SK-N-MC (cell line): Measurements from ENCODE around the gene FOXD2.

Experiments
- DNase-seq: peaks from one replicate; pipeline ENCODE4 v3.0.0-alpha.2; 2011; ENCODE audit warnings: low read depth, low spot score
- H3K27ac ChIP-seq: fragments of 200-600 bp; sonication (generic); 2 replicates; pipeline ENCODE4 v1.5.1; 2016; ENCODE audit warnings: mixed run types
- H3K36me3 ChIP-seq: fragments of 200-600 bp; sonication (generic); 2 replicates; pipeline ENCODE4 v1.6.1; 2017; ENCODE audit warnings: antibody characterized with exemption, low read length, mixed read lengths; ENCODE audit not compliant: insufficient read depth
- H3K4me3 ChIP-seq: fragments of 200-600 bp; sonication (generic); 2 replicates; pipeline ENCODE4 v1.5.1; 2016
- H3K9ac ChIP-seq: fragments of 200-600 bp; sonication (generic); 2 replicates; pipeline ENCODE4 v1.8.0; 2017; ENCODE audit warnings: mixed run types, mixed read lengths; ENCODE audit not compliant: insufficient read length
- H3K9me3 ChIP-seq: fragments of 200-600 bp; sonication (generic); 2 replicates; pipeline ENCODE4 v1.6.1; 2017; ENCODE audit warnings: low read depth, mild to moderate bottlenecking, antibody characterized with exemption, low read length, moderate library complexity, mixed read lengths
- EZH2 ChIP-seq: fragments of 200-600 bp; sonication (generic); IDR thresholded peaks from one replicate; pipeline ENCODE4 v1.6.1; 2017; ENCODE audit warnings: antibody characterized with exemption
- FOXP2 ChIP-seq: optimal IDR thresholded peaks from 2 replicates; pipeline ENCODE3; 2011; ENCODE audit warnings: mild to moderate bottlenecking, moderate library complexity; ENCODE audit not compliant: insufficient read depth; ENCODE audit errors: extremely low read length, control extremely low read depth
- POLR2AphosphoS5 ChIP-seq: IDR thresholded peaks from 2 replicates; pipeline ENCODE4 v1.6.1; 2012; ENCODE audit warnings: mild to moderate bottlenecking, low read depth, low read length, borderline replicate concordance

Gene FOXD2

DNA sequence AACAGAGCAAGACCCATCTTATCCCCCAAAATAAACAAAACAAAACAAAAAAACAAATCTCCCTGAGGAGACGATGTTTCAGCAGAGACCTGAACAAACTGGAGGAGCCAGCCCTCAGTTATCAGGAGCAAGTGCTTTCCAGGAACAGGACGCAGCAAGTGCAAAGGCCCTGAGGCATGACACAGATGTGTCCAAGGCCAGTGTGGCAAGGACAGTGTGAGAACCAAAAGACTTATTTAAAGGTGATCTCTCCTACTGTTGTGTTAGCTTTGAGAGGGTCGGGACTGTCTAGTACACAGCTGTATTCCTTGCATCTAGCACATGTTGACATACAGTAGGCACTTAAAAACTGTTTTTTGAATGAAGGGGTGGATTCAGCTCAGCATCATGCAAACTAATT is 48.0 kb downstream of the FOXD2 start:
- H3K27ac ChIP-seq = no peak overlapping the region
- TF ChIP-seq FOXP2 (no peak), EZH2 (no peak), POLR2AphosphoS5 (no peak)
- no peak overlapping the region for H3K9ac ChIP-seq
- H3K36me3 ChIP-seq = no peaks in the 10 kb centered on the region
- H3K9me3 ChIP-seq = no peaks in the 10 kb centered on the region
- H3K4me3 ChIP-seq = no peak overlapping the region
- no peak for DNase-seq

- TF ChIP-seq FOXP2 = no peak
- no peak for TF ChIP-seq EZH2
- no peak for TF ChIP-seq POLR2AphosphoS5
- Histone ChIP-seq H3K9ac (no peak overlapping the region), H3K27ac (no peak overlapping the region), H3K4me3 (no peak overlapping the region), H3K9me3 (no peaks in the 10 kb centered on the region), H3K36me3 (no peaks in the 10 kb centered on the region)
- DNase-seq = no peak
These were observed 49.5 kb downstream of the FOXD2 start for GRCh38 chr1:47487332-47487731.

- Histone ChIP-seq H3K9ac (no peak overlapping the region), H3K36me3 (no peaks in the 10 kb centered on the region), H3K27ac (no peak overlapping the region), H3K4me3 (no peak overlapping the region), H3K9me3 (no peaks in the 10 kb centered on the region)
- TF ChIP-seq POLR2AphosphoS5 = no peak
- no peak for TF ChIP-seq FOXP2
- no peak for DNase-seq
These were observed 50.1 kb downstream of the FOXD2 start for GRCh38 chr1:47487850-47488450.
